Dendritic cell treated with granulocyte-macrophage colony-stimulating factor and Interleukin-4, amounts not matched to agents 40 ng/mL and 50 ng/mL, for 4 days (primary cell): ENCODE data around the gene TNFRSF18.
"Not testable (repeated sequence)": the region's sequence is repeated elsewhere in the genome, so short reads cannot be mapped to it uniquely, and the experiment has no call there.

Source experiments
- H3K27ac Mint-ChIP-seq: one replicate; pipeline ENCODE4 v1.8.0; 2022; ENCODE audit warnings: mild to moderate bottlenecking, mixed read lengths
- H3K27me3 Mint-ChIP-seq: one replicate; pipeline ENCODE4 v1.8.0; 2022; ENCODE audit warnings: mild to moderate bottlenecking, mixed read lengths
- H3K36me3 Mint-ChIP-seq: one replicate; pipeline ENCODE4 v1.8.0; 2022; ENCODE audit warnings: low read depth, mixed read lengths
- H3K4me1 Mint-ChIP-seq: one replicate; pipeline ENCODE4 v1.8.0; 2022; ENCODE audit warnings: low read depth, mixed read lengths
- H3K4me3 Mint-ChIP-seq: one replicate; pipeline ENCODE4 v1.8.0; 2022; ENCODE audit warnings: mild to moderate bottlenecking, moderate library complexity, mixed read lengths
- H3K9me3 Mint-ChIP-seq: one replicate; pipeline ENCODE4 v1.8.0; 2022; ENCODE audit warnings: mixed read lengths
- intact Hi-C: fragments of 100-400 bp; cut with micrococcal nuclease; formaldehyde crosslinking; loops from one replicate; pipeline ENCODE4 v1.15.0; 2022

The TNFRSF18 gene

DNA sequence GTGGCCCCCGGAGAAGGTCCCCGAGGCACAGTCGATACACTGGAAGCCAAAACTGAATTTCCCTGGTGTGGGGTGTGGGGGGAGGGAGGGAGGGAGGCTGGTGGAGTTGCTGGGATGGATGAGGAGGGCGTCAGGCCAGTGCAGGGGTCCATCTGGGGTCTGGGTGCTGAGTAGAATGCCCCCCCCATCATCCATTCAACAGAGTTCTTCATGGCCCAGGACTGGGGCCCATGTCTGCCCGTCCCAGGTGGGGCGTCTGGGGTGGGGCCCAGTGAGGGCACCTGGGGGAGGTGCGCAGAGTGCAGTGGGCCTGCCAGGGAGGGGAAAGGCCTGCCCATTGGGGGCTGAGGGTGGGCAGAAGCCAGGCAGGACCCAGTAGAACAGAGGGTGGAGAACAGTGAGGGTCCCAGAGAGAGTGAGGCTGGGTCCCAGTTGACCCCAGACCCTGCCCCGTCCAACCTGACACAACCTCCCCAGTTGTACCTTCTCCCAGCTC is 1.9 kb downstream of the TNFRSF18 start:
- Mint-ChIP-seq H3K27ac (no peak overlapping the region), H3K4me1 (peaks cover 54% of the 10 kb centered on the region), H3K27me3 (peaks cover 75% of the 10 kb centered on the region), H3K4me3 (no peak overlapping the region), H3K36me3 (no peaks in the 10 kb centered on the region), H3K9me3 (no peaks in the 10 kb centered on the region)
- intact Hi-C loops: no loop called here

DNA sequence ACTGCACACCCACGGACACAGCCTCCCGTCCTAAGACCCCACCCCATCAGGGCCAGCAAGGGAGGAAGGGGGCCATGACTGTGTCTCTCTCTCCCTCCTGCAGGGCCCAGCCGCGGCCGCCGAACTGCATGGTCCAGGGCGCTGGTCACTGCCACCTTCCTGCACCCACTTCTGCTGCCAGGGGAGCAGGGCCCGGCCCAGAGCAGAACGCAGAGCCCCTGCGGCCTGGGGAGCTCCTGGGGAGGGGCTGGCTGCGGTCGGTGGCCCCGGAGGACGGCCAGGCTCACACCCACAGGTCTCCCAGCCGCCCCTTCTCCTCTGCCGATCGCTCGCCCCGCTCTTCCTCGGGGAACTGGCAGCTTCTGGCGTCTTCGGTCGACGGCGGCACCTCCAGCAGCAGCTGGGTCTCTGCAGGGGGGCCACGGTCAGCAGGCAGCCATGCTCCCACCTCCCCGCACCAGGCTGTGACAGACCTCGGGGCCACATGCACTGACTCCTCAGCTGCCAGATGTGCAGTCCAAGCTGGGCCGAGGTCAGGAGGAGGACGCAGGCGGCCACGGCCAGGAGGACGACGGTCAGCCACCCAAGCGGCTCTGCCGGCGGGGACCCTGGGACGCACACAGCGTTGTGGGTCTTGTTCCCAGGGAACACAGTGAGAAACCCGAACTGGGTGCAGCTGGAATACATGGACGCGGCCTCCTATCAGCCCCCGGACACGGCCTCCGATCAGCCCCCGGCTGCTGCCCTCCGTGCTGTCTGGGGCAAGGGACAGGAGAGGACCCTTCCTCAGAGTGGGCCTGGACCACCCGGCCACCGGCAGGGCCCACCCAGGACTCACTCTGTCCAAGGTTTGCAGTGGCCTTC is 2.6 kb downstream of the TNFRSF18 start:
- Mint-ChIP-seq H3K27me3 (peaks cover 72% of the 10 kb centered on the region), H3K4me3 (no peak overlapping the region), H3K4me1 (peaks cover 50% of the 10 kb centered on the region), H3K9me3 (no peaks in the 10 kb centered on the region), H3K27ac (no peak overlapping the region), H3K36me3 (no peaks in the 10 kb centered on the region)
- intact Hi-C loops: no loop called here

DNA sequence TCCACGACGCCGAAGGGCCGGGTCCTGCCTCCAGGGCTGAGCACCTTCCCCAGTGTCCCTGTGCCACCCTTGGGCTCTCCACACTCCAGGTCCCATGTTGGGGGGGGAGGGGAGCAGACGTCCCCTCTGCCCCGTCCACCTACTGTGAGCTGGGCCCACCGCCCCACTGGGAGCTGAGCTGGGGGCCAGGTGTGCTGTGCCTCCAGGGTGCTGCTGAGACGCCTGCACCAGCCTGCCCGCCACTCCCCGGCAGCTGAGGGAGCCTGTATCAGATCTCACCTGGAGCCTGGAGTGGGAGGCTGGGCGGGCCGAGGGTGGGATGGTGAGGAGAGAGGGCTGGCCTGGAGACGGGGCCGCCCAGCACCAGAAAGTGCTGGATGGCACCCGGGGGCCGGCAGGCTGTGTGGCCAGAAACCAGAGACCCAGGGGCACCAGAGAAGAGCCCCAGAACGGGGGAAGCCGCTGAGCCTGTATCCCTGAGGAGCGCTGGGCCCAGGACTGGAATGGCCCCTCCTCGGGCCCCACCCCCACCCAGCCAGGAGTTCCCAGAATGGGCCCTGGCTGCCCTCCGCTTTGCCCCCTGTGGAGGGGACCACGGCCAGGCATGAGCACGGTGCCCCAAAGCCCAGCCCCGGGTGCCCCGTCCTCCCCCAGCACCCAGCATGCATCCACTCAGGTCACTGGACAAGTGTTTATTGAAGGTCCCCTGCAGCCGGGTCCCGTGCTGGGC is 3.4 kb downstream of the TNFRSF18 start:
- H3K9me3 Mint-ChIP-seq: no peaks in the 10 kb centered on the region
- H3K27ac Mint-ChIP-seq: peak overlapping the region; percentile 35
- H3K36me3 Mint-ChIP-seq: no peaks in the 10 kb centered on the region
- peaks cover 42% of the 10 kb centered on the region for H3K4me1 Mint-ChIP-seq
- peaks cover 68% of the 10 kb centered on the region for H3K27me3 Mint-ChIP-seq
- no peak overlapping the region for H3K4me3 Mint-ChIP-seq
- intact Hi-C loops: no loop called here

DNA sequence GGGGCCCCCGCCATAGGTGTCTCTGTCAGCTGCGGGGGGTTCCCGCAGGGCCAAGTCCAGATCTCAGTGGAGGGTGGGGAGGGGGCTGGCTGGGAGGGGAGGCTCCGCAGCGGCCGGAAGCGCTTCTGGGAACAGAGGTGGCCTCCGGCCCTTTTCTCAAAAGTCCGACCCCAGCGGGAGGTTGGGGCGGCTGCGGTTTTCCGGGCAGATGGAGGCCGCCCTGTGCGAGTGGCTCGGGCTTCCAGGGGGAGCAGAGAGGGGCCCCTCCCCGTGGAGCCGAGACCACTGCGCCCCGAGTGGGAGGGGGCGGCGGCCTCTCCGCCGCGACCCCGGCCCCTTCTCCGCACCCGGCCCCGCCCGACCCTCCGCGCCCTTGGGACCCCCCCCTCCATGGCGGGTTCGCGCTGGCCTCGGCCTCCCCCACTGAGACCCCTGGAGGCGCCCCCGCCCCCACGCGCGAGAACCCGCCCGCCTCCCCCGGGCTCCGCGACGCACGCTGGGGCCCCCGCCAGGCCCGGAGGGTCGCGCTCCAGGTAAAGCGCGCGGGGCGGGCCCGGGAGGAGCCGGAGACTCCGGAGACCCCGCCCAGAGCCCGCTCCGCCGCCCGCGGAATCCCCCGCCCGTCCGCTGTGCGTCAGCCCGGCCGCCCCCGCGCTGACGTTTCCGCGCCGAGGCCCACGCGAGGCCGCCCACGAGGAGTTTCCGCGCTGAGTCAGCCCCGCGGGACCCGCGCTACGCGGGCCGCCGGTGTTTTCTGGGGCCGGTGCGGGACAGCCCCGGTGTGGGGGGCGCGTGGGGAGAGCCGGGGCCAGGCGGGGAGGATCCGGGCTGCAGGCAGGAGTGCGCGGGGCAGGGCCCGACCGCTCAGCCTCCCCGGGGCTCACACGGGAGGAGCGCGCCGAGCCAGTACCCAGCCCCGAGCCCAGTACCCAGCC is 5.2 kb downstream of the TNFRSF18 start:
- Mint-ChIP-seq H3K4me3 (peak overlapping the region; percentile 55), H3K9me3 (no peaks in the 10 kb centered on the region), H3K4me1 (peaks cover 27% of the 10 kb centered on the region), H3K36me3 (no peaks in the 10 kb centered on the region), H3K27me3 (peaks cover 59% of the 10 kb centered on the region), H3K27ac (peak overlapping the region; percentile 58)
- intact Hi-C loops: no loop called here

DNA sequence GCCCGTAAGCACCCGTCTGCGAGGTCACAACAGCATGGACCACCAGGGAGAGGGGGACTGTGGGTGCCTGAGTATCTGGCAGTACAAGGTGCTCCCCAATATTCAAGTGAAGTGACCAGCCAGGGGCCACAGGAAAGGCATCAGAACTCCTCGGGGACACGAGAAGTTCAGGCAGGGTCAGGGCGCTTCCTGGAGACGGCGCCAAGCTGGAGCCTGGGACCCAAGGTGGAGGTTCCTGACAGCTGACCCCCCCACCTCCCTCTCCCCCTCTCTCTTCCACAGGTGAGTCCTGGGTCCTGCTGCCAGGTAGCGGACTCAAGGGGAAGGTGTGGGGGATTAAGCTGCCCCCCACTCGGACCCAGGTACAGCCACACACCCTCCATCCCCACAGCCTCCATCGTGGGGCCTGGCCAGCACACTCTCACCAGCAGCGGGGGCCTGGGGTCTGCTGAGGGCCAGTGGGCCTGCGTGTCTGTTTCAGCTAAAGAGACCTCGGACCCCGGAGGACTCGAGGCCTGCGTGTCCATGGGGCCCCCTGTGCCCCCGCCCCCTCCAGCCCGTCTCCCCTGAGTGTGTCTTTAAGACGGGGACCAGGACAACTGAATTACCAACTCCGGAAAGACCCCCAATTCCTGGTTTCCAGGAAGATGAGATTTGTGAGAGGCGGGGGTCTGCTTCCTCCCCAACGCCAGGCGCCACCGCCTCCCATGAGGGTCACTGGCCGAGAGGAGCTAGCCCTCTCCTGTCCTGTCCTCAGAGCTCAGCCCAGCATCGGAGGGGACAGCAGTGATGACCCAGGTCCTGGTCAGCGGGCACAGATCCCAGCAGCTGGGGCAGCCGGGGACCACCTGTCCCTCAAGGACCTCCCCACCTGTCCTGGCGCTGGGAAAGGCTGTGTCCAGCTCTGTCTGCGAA is 6.2 kb downstream of the TNFRSF18 start:
- H3K9me3 Mint-ChIP-seq: peaks cover 4% of the 10 kb centered on the region

DNA sequence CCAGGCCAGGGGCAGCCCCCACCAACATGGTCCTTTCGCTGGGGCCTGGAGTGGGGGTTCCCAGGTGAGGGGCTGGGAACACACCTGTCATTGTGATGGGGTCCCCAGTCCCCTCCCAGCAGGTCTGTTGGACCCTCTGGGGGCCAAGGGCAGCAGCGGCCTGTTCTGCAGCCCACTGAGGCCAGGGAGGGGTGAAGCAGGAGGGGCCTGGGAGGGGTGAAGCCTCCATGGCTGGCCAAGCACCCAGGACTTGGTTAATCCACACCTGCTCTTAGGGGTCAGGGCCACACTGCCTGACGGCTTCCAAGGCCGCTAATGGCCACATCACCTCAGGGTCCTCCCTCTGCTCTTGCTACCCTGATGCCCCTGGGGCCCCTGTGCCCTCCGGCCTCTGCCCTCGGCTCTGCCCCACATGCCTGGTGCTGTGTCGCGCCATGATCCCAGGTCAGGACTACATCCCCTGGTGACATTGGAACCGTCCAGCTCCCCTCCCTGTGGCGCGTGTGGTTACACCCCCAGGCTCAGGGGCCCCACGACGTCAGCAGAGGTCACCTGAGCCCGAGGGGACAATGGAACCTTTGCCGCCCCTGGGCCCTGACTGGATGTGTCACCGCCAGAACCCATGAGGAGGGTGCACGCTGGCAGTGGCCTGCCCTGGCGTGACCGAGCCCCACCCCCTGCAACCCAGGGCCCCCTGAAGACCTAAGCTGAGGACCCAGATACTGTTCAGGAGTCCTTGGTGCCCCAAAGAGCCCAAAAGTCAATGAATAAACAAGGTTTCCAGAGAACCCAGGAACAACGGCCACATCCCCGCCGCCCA is 7.0 kb downstream of the TNFRSF18 start:
- H3K36me3 Mint-ChIP-seq: no peaks in the 10 kb centered on the region
- peaks cover 13% of the 10 kb centered on the region for H3K9me3 Mint-ChIP-seq
- H3K4me3 Mint-ChIP-seq: no peak overlapping the region
- H3K4me1 Mint-ChIP-seq: peaks cover 14% of the 10 kb centered on the region
- intact Hi-C loops: no loop called here
- H3K27ac Mint-ChIP-seq: no peak overlapping the region
- H3K27me3 Mint-ChIP-seq: peaks cover 49% of the 10 kb centered on the region

More for the DNA sequence above, 6.2 kb downstream of the TNFRSF18 start:
- intact Hi-C loops: no loop called here
- peak overlapping the region; percentile 58 for H3K27ac Mint-ChIP-seq
- H3K36me3 Mint-ChIP-seq: no peaks in the 10 kb centered on the region
- peak overlapping the region; percentile 50 for H3K4me3 Mint-ChIP-seq
- H3K4me1 Mint-ChIP-seq: peaks cover 20% of the 10 kb centered on the region
- peaks cover 50% of the 10 kb centered on the region for H3K27me3 Mint-ChIP-seq

DNA sequence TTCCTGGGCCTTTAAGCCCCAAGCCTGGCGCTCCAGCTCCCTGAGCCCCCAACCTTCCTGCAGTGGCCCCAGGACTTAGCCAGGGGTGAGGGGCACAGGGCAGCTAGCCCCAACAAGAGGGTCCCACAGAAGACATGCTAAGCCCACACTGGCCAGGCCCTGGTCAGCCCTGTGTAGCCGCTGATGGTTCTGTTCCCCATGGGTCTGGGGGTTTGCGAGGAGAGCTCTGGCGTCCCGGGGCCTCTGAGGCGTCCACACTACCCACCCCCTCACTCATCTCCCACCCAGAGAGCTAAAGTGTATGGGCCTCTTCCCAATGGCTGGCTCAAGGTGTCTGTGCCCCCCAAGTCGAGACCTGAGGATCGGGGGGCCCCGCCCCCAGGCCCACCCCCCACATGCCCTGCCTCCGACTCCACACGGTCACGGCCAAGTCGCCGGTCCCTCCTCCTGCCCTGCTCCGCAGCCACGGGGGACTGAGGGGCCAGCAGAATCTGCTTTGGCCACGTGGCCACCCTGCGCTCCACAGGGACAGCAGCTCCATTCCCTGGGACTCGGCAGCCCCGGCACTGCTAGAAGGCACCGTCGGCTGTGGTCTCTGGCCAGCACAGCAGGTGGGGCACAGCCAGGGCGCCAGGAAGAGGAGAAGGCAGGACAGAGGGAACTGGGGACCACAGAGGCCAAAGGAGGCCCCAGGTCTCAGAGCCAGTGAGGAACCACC is 7.8 kb downstream of the TNFRSF18 start:
- no peak overlapping the region for H3K4me3 Mint-ChIP-seq

DNA sequence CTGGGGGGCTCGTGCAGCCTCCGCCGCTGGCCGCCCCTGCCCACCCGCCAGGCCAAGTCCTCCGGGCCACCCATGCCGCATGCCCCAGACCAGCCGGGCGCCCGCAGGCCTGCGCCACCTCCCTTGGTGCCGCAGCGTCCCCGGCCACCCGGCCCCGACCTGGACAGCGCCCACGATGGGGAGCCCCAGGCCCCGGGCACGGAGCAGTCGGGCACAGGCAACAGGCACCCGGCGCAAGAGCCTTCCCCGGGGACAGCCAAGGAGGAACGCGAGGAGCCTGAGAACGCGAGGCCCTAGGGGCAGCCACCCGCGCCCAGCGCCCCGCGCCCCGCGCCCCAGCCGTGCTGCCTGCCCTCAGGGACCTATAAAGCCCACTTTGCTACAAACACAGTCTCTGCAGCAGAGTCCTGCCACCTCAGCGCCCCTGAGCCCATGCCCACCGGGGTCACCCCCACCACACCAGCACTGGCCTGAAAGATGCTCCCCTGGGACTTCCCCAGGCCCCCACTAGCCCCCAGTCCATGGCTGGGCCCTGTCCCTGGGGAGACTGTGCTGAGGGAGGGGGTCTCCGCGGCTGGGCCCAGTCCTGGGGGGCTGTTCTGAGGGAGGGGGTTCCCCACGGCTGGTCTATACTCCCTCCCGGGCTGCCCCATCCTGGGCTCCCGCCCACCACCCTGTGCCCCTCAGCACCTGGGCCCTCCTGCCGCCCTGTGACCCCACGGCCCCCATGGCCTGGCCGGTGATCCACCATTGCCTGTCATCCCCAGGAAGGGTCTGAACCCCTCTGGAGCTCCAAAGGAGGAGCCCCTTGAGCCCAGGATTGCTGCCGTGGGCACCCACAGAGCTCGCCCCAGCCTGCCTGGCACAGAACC is 8.6 kb downstream of the TNFRSF18 start:
- peaks cover 14% of the 10 kb centered on the region for H3K9me3 Mint-ChIP-seq
- peaks cover 14% of the 10 kb centered on the region for H3K4me1 Mint-ChIP-seq
- no peaks in the 10 kb centered on the region for H3K36me3 Mint-ChIP-seq
- H3K27me3 Mint-ChIP-seq: peaks cover 35% of the 10 kb centered on the region
- H3K27ac Mint-ChIP-seq: no peak overlapping the region
- H3K4me3 Mint-ChIP-seq: no peak overlapping the region
- intact Hi-C loops: no loop called here

More for the DNA sequence above, 7.8 kb downstream of the TNFRSF18 start:
- no peak overlapping the region for H3K27ac Mint-ChIP-seq
- peaks cover 14% of the 10 kb centered on the region for H3K4me1 Mint-ChIP-seq
- intact Hi-C loops: no loop called here
- peaks cover 42% of the 10 kb centered on the region for H3K27me3 Mint-ChIP-seq
- peaks cover 14% of the 10 kb centered on the region for H3K9me3 Mint-ChIP-seq
- no peaks in the 10 kb centered on the region for H3K36me3 Mint-ChIP-seq

DNA sequence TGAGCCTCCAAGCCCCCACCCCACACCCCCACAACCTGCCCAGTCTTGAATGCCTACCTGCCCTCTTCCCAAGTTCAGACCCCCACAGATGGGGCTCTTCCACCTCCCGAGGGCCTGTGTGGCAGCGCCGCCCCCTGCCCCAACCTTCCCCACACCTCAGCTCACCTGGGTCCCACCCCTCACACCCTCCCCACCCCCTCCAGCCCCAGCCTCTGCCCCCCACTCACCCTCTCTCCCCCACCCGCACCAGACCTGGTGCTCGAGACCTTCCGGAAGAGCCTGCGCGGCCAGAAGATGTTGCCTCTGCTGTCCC is 9.2 kb downstream of the TNFRSF18 start:
- peaks cover 16% of the 10 kb centered on the region for H3K9me3 Mint-ChIP-seq
- H3K4me3 Mint-ChIP-seq: no peak overlapping the region
- peaks cover 14% of the 10 kb centered on the region for H3K4me1 Mint-ChIP-seq
- peaks cover 33% of the 10 kb centered on the region for H3K27me3 Mint-ChIP-seq
- no peaks in the 10 kb centered on the region for H3K36me3 Mint-ChIP-seq
- intact Hi-C loops: no loop called here
- H3K27ac Mint-ChIP-seq: no peak overlapping the region

DNA sequence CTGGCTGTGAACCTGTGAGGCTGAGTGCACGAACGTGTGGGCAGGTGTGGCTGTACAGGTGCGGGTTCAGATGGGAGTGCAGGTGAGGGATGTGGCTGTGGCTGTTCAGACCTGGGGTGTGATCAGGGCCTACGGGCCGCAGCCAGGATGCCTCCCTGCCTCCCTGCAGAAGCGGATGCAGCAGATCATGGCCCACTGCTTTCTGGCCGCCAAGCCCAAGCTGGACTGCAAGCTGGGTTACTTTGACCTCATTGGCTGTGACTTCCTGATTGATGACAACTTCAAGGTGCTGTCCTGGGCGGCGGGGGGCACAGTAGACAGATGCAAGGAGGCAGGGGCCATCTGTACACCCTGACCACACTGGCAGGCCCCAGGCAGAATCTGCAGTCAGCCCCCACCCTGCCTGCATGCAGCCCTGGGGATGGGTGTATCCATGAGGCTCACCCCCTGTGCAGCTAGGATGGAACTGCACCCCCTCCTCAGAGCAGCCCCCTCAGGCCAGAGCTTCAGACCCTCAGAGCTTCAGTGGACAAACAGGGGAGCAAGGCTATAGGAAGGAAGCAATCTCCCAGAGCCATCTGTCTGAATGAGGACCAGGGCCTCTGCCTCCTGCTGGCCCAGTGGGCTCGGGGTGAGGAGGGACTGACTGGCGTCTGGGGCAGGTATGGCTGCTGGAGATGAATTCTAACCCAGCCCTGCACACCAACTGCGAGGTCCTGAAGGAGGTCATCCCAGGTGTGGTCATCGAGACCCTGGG is 9.8 kb downstream of the TNFRSF18 start:
- Mint-ChIP-seq H3K36me3 (no peaks in the 10 kb centered on the region), H3K27ac (no peak overlapping the region), H3K9me3 (peaks cover 22% of the 10 kb centered on the region), H3K27me3 (peaks cover 36% of the 10 kb centered on the region), H3K4me3 (no peak overlapping the region), H3K4me1 (peaks cover 14% of the 10 kb centered on the region)
- intact Hi-C loops: no loop called here

DNA sequence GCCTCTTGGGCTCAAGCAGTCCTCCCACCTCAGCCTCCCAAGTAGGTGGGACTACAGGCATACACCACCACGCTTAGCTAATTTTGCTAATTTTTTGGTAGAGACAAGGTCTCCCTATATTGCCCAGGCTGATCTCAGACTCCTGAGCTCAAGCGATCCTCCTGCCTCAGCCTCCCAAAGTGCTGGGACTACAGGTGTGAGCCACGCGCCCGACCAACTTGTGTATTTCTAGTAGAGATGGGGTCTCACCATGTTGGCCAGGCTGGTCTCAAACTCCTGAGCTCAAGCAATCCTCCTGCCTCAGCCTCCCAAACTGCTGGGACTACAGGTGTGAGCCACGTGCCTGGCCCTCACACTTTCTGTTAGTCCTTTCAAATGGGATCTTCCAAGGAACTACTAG is 10.7 kb downstream of the TNFRSF18 start:
- H3K4me3 Mint-ChIP-seq, intact Hi-C loops, H3K36me3 Mint-ChIP-seq, H3K27ac Mint-ChIP-seq: not testable (repeated sequence)
- peaks cover 14% of the 10 kb centered on the region for H3K4me1 Mint-ChIP-seq
- peaks cover 24% of the 10 kb centered on the region for H3K9me3 Mint-ChIP-seq
- peaks cover 34% of the 10 kb centered on the region for H3K27me3 Mint-ChIP-seq
